ENCODE results near the gene MAP7.

The MAP7 gene

GRCh38 chr6:136465766-136466303 lies 84.4 kb downstream of the MAP7 start:
- TF ChIP-seq CTCF (IDR thresholded peaks at IDR 0.05) = no peak
- Histone ChIP-seq H3K4me3 (no peak overlapping the region), H3K27ac (no peak overlapping the region)
- no peak for DNase-seq (ENCODE audit: low spot score)

- DNase-seq (ENCODE audit: low spot score) = no peak
- no peak for TF ChIP-seq CTCF (IDR thresholded peaks at IDR 0.05)
- Histone ChIP-seq H3K4me3 (no peak overlapping the region), H3K27ac (no peak overlapping the region)
Observed at GRCh38 chr6:136464874-136465273, 85.3 kb downstream of the MAP7 start.

- TF ChIP-seq CTCF (IDR thresholded peaks at IDR 0.05) = no peak
- no peak overlapping the region for H3K27ac ChIP-seq
- DNase-seq (ENCODE audit: low spot score) = no peak
- H3K4me3 ChIP-seq = no peak overlapping the region
Observed at GRCh38 chr6:136464148-136464547, 86.1 kb downstream of the MAP7 start.

- no peak for DNase-seq (ENCODE audit: low spot score)
- TF ChIP-seq CTCF (IDR thresholded peaks at IDR 0.05) = no peak
- Histone ChIP-seq H3K27ac (no peak overlapping the region), H3K4me3 (no peak overlapping the region)
Observed at GRCh38 chr6:136463743-136464142, 86.5 kb downstream of the MAP7 start.

- no peak overlapping the region for H3K4me3 ChIP-seq
- TF ChIP-seq CTCF (IDR thresholded peaks at IDR 0.05) = no peak
- H3K27ac ChIP-seq = no peak overlapping the region
- DNase-seq (ENCODE audit: low spot score) = no peak
Observed at GRCh38 chr6:136446579-136447187, 103.5 kb downstream of the MAP7 start.

- Histone ChIP-seq H3K4me3 (no peak overlapping the region), H3K27ac (no peak overlapping the region)
- TF ChIP-seq CTCF (IDR thresholded peaks at IDR 0.05) = no peak
- DNase-seq (ENCODE audit: low spot score) = no peak
Observed at GRCh38 chr6:136446145-136446544, 104.1 kb downstream of the MAP7 start.

GRCh38 chr6:136445063-136445462 lies 105.2 kb downstream of the MAP7 start:
- Histone ChIP-seq H3K4me3 (no peak overlapping the region), H3K27ac (no peak overlapping the region)
- no peak for DNase-seq (ENCODE audit: low spot score)
- no peak for TF ChIP-seq CTCF (IDR thresholded peaks at IDR 0.05)

Measured in coronary artery (tissue), 2 donors.